ENCODE measurements around the gene TIAM2. TPM values are rescaled to one million over a fixed set of nuclear protein-coding genes. Genes with fewer than 3 reads are reported as not detected.

The TIAM2 gene
- total RNA-seq, 4 donors from 2014 or later = 9.2 to 18.2 (median 11.4) TPM

- no peak for TF ChIP-seq POLR2A (IDR thresholded peaks at IDR 0.05)
- no peak for TF ChIP-seq CTCF (IDR thresholded peaks at IDR 0.05)
- peak in 1 of 2 donors; percentile 24 for TF ChIP-seq EP300 (IDR thresholded peaks at IDR 0.05)
- DNase-seq (ENCODE audit: low spot score in 2 of 2) = peak in 1 of 2 donors; percentile 21
- Histone ChIP-seq H3K27me3 (no peaks in the 10 kb centered on the region), H3K4me3 (peak overlapping the region in 2 of 4 donors; percentile 8 to 30), H3K4me1 (peaks cover 0 to 47% (median 12%) of the 10 kb centered on the region in 4 donors), H3K36me3 (no peaks in the 10 kb centered on the region), H3K27ac (peak overlapping the region; percentile 10 to 79 (median 53)), H3K9me3 (no peaks in the 10 kb centered on the region)
- WGBS, 2 donors = 20 to 21% methylated on average over 9 of the region's 9 CpGs
Observed at GRCh38 chr6:155188707-155189496, 193.8 kb downstream of the TIAM2 start.

GRCh38 chr6:155190677-155191076 is 195.6 kb downstream of the TIAM2 start:
- Histone ChIP-seq H3K27me3 (no peaks in the 10 kb centered on the region), H3K4me3 (no peak overlapping the region), H3K27ac (no peak overlapping the region), H3K9me3 (no peaks in the 10 kb centered on the region), H3K4me1 (peaks cover 0 to 45% (median 12%) of the 10 kb centered on the region in 4 donors), H3K36me3 (no peaks in the 10 kb centered on the region)
- 58 to 64% methylated on average over 4 of the region's 4 CpGs for WGBS, 2 donors
- no peak for TF ChIP-seq CTCF (IDR thresholded peaks at IDR 0.05)
- no peak for TF ChIP-seq POLR2A (IDR thresholded peaks at IDR 0.05)
- no peak for DNase-seq (ENCODE audit: low spot score in 2 of 2)

- WGBS, 2 donors = 87 to 89% methylated on average over 5 of the region's 5 CpGs
- TF ChIP-seq CTCF (IDR thresholded peaks at IDR 0.05) (no peak), EP300 (IDR thresholded peaks at IDR 0.05) (no peak), POLR2A (IDR thresholded peaks at IDR 0.05) (no peak)
- H3K4me1 ChIP-seq = peaks cover 0 to 24% (median 10%) of the 10 kb centered on the region in 4 donors
- no peak for DNase-seq (ENCODE audit: low spot score in 2 of 2)
- no peaks in the 10 kb centered on the region for H3K9me3 ChIP-seq
- H3K36me3 ChIP-seq = no peaks in the 10 kb centered on the region
- H3K4me3 ChIP-seq = no peak overlapping the region
- no peaks in the 10 kb centered on the region for H3K27me3 ChIP-seq
- H3K27ac ChIP-seq = no peak overlapping the region
Observed at GRCh38 chr6:155193526-155193925, 198.4 kb downstream of the TIAM2 start.

GRCh38 chr6:155194399-155194798 is 199.3 kb downstream of the TIAM2 start:
- DNase-seq (ENCODE audit: low spot score in 2 of 2) = no peak
- TF ChIP-seq EP300 (IDR thresholded peaks at IDR 0.05) (no peak), POLR2A (IDR thresholded peaks at IDR 0.05) (no peak), CTCF (IDR thresholded peaks at IDR 0.05) (no peak)
- no peak overlapping the region for H3K27ac ChIP-seq
- peaks cover 0 to 16% (median 8%) of the 10 kb centered on the region in 4 donors for H3K4me1 ChIP-seq
- H3K36me3 ChIP-seq = no peaks in the 10 kb centered on the region
- H3K27me3 ChIP-seq = no peaks in the 10 kb centered on the region
- H3K9me3 ChIP-seq = no peaks in the 10 kb centered on the region
- WGBS, 2 donors = 97 to 98% methylated on average over 2 of the region's 2 CpGs
- no peak overlapping the region for H3K4me3 ChIP-seq

- no peaks in the 10 kb centered on the region for H3K36me3 ChIP-seq
- no peak for TF ChIP-seq EP300 (IDR thresholded peaks at IDR 0.05)
- no peak for TF ChIP-seq POLR2A (IDR thresholded peaks at IDR 0.05)
- TF ChIP-seq CTCF (IDR thresholded peaks at IDR 0.05) = no peak
- 90 to 93% methylated on average over 7 of the region's 7 CpGs for WGBS, 2 donors
- no peak overlapping the region for H3K27ac ChIP-seq
- DNase-seq (ENCODE audit: low spot score in 2 of 2) = no peak
- peaks cover 0 to under 1% (median 0%) of the 10 kb centered on the region in 4 donors for H3K4me1 ChIP-seq
- no peaks in the 10 kb centered on the region for H3K27me3 ChIP-seq
- H3K4me3 ChIP-seq = no peak overlapping the region
- H3K9me3 ChIP-seq = no peaks in the 10 kb centered on the region
Observed at GRCh38 chr6:155195903-155196302, 200.8 kb downstream of the TIAM2 start.

Data from tibial nerve (tissue), 4 donors.